Ovary (tissue), 3 donors: ENCODE measurements around the gene CEP20.

Source experiments
- POLR2A ChIP-seq: fragments of 450-650 bp; IDR thresholded peaks from one replicate; pipeline ENCODE4 v1.6.1; 2017; ENCODE audit warnings: antibody characterized with exemption, mild to moderate bottlenecking, moderate library complexity
- TF ChIP-seq, protein P1 (sequence below), 3 donors: fragments of 450-650 bp in 2 of 3; fragments of 200-600 bp in 1 of 3; IDR thresholded peaks; one replicate each; pipeline versions ENCODE4 v1.5.1 to v1.8.0; 2016 to 2022; ENCODE audit warnings: antibody characterized with exemption in 3 of 3, mild to moderate bottlenecking in 1 of 3
- donor health status: DM: no; HTN: no; CAD: no.

DNA sequence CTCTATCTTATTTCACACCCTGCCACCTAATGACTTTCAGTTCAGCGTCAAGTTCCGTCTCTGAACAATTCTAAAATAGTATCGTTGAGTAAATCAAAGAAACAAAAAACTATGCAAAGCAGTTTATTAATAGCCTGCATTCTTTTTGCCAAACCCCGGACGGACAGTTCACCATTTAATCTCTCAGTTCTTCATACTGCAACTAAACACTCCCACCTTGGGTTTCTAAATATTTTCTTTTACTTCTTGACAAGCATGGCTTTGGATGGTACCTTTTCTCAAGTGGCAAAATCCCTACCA lies 32.7 kb downstream of the CEP20 start:
- no peak for TF ChIP-seq POLR2A
- TF ChIP-seq, protein P1, sequence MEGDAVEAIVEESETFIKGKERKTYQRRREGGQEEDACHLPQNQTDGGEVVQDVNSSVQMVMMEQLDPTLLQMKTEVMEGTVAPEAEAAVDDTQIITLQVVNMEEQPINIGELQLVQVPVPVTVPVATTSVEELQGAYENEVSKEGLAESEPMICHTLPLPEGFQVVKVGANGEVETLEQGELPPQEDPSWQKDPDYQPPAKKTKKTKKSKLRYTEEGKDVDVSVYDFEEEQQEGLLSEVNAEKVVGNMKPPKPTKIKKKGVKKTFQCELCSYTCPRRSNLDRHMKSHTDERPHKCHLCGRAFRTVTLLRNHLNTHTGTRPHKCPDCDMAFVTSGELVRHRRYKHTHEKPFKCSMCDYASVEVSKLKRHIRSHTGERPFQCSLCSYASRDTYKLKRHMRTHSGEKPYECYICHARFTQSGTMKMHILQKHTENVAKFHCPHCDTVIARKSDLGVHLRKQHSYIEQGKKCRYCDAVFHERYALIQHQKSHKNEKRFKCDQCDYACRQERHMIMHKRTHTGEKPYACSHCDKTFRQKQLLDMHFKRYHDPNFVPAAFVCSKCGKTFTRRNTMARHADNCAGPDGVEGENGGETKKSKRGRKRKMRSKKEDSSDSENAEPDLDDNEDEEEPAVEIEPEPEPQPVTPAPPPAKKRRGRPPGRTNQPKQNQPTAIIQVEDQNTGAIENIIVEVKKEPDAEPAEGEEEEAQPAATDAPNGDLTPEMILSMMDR (IDR thresholded peaks at IDR 0.05), result no peak
